HepG2 (cell line): ENCODE data around the gene LYRM4. TPM values are rescaled to one million over a fixed set of nuclear protein-coding genes. Genes with fewer than 3 reads are reported as not detected.

Experiments
- CEBPZ ChIP-seq: IDR thresholded peaks from 2 replicates; pipeline ENCODE4 v1.6.1; 2012; ENCODE audit warnings: low read length, improper control_type of control experiment
- E2F5 ChIP-seq: sonication (generic); formaldehyde crosslinking; conservative IDR thresholded peaks from 2 replicates; pipeline ENCODE4 v1.4.0; 2020; ENCODE audit warnings: missing genetic modification reagents
- ELF1 ChIP-seq: sonication (generic); formaldehyde crosslinking; IDR thresholded peaks from 2 replicates; pipeline ENCODE4 v1.4.0; 2020; ENCODE audit warnings: missing genetic modification reagents
- GPN1 ChIP-seq: sonication (generic); formaldehyde crosslinking; IDR thresholded peaks from 2 replicates; pipeline ENCODE4 v1.5.1; 2020; ENCODE audit warnings: missing genetic modification reagents, borderline replicate concordance
- MEIS2 ChIP-seq: sonication (generic); formaldehyde crosslinking; IDR thresholded peaks from 2 replicates; pipeline ENCODE4 v1.9.0; 2021; ENCODE audit warnings: mild to moderate bottlenecking, missing genetic modification reagents
- NFE2 ChIP-seq: sonication (generic); formaldehyde crosslinking; IDR thresholded peaks from 2 replicates; pipeline ENCODE4 v1.4.0; 2020; ENCODE audit warnings: missing genetic modification reagents
- NFYC ChIP-seq: IDR thresholded peaks from 2 replicates; pipeline ENCODE4 v1.6.1; 2016; ENCODE audit warnings: missing genetic modification reagents, missing compliant biosample characterization
- NR2C2 ChIP-seq: sonication (generic); formaldehyde crosslinking; IDR thresholded peaks from 2 replicates; pipeline ENCODE4 v1.4.0; 2020; ENCODE audit warnings: missing genetic modification reagents, mild to moderate bottlenecking, moderate library complexity, borderline replicate concordance
- RBFOX2 ChIP-seq: fragments of 200-400 bp; formaldehyde crosslinking; IDR thresholded peaks from 2 replicates; pipeline ENCODE4 v1.6.1; 2017; ENCODE audit warnings: low read depth, mild to moderate bottlenecking, low read length
- SIN3A ChIP-seq: IDR thresholded peaks from 2 replicates; pipeline ENCODE4 v1.6.1; 2011; ENCODE audit warnings: low read depth, mild to moderate bottlenecking, control low read depth, low read length, borderline replicate concordance
- SIX4 ChIP-seq: sonication (generic); formaldehyde crosslinking; IDR thresholded peaks from 2 replicates; pipeline ENCODE4 v1.4.0; 2020; ENCODE audit warnings: missing genetic modification reagents
- ZBTB26 ChIP-seq: IDR thresholded peaks from 2 replicates; pipeline ENCODE4 v1.6.1; 2016; ENCODE audit warnings: missing compliant biosample characterization, missing genetic modification reagents, borderline replicate concordance
- ZC3H13 ChIP-seq: sonication (generic); formaldehyde crosslinking; IDR thresholded peaks from 2 replicates; pipeline ENCODE4 v1.8.1; 2023; ENCODE audit warnings: mild to moderate bottlenecking, missing genetic modification reagents, moderate library complexity
- ZNF121 ChIP-seq: sonication (generic); formaldehyde crosslinking; IDR thresholded peaks from 2 replicates; pipeline ENCODE4 v1.5.0; 2020; ENCODE audit warnings: mild to moderate bottlenecking, missing genetic modification reagents
- ZNF275 ChIP-seq: sonication (generic); formaldehyde crosslinking; IDR thresholded peaks from 2 replicates; pipeline ENCODE4 v1.8.0; 2022; ENCODE audit warnings: missing genetic modification reagents, mild to moderate bottlenecking, inconsistent platforms, borderline replicate concordance
- ZNF280D ChIP-seq: sonication (generic); formaldehyde crosslinking; IDR thresholded peaks from 2 replicates; pipeline ENCODE4 v1.5.1; 2020; ENCODE audit warnings: mild to moderate bottlenecking, missing genetic modification reagents
- ZNF354B ChIP-seq: sonication (generic); formaldehyde crosslinking; IDR thresholded peaks from 2 replicates; pipeline ENCODE4 v1.8.0; 2022; ENCODE audit warnings: mild to moderate bottlenecking, missing genetic modification reagents
- ZNF660 ChIP-seq: sonication (generic); formaldehyde crosslinking; IDR thresholded peaks from 2 replicates; pipeline ENCODE4 v1.5.1; 2020; ENCODE audit warnings: mild to moderate bottlenecking, low read depth, missing genetic modification reagents, borderline replicate concordance
- ZNF770 ChIP-seq: sonication (generic); formaldehyde crosslinking; IDR thresholded peaks from 2 replicates; pipeline ENCODE4 v1.5.0; 2020; ENCODE audit warnings: mild to moderate bottlenecking, missing genetic modification reagents
- polyA plus RNA-seq, 8 experiments: library from polyadenylated mRNA; depleted of rRNA in 3 of 8; stranded (reverse) in 7 of 8; unstranded in 1 of 8; fragments of >200 nt; fragmentation: Illumina TruSeq in 4 of 8; extraction: Trizol in 4 of 8; gene quantifications; 2 replicates each; pipeline versions ENCODE4 v1.2.1 to v1.2.3, GENCODE V29; 2011 to 2016; ENCODE audit warnings: low read depth in 4 of 8, missing spikeins in 1 of 8, mixed read lengths in 1 of 8; ENCODE audit not compliant: insufficient read depth in 1 of 8
- total RNA-seq, 5 experiments: library from RNA; depleted of rRNA; stranded (reverse); fragments of >200 nt; fragmentation: Illumina TruSeq; extraction: Trizol; gene quantifications; 2 replicates each; pipeline ENCODE4 v1.2.3, GENCODE V29; 2016; ENCODE audit warnings: low read depth in 1 of 5

The LYRM4 gene
- total and polyA plus RNA-seq, 2 of the 13 experiments (the other 11 are each of a cell fraction or from before 2014, with no cell fraction given) = 64.6 to 67.5 TPM

- TF ChIP-seq NFYC (CRISPR knock-in tag) (no peak), ZNF275 (CRISPR knock-in tag) (no peak), ZC3H13 (CRISPR knock-in tag) (no peak), SIN3A (no peak), SIX4 (CRISPR knock-in tag) (no peak), NR2C2 (CRISPR knock-in tag) (peak; percentile 79), NFE2 (CRISPR knock-in tag) (no peak), ZNF121 (no peak), ZNF354B (CRISPR knock-in tag) (no peak), GPN1 (CRISPR knock-in tag) (no peak), ZBTB26 (CRISPR knock-in tag) (no peak), RBFOX2 (no peak), ZNF660 (CRISPR knock-in tag) (no peak), ELF1 (CRISPR knock-in tag) (no peak), ZNF770 (CRISPR knock-in tag) (no peak), ZNF280D (CRISPR knock-in tag) (0 out of 2 replicates have a peak, but pooled peaks have one; percentile 38), E2F5 (CRISPR knock-in tag) (no peak), MEIS2 (CRISPR knock-in tag) (no peak), CEBPZ (no peak)
Observed at GRCh38 chr6:5121479-5121878, 139.3 kb downstream of the LYRM4 start (continued).
